ENCODE results near the gene GRIN1.

DNA sequence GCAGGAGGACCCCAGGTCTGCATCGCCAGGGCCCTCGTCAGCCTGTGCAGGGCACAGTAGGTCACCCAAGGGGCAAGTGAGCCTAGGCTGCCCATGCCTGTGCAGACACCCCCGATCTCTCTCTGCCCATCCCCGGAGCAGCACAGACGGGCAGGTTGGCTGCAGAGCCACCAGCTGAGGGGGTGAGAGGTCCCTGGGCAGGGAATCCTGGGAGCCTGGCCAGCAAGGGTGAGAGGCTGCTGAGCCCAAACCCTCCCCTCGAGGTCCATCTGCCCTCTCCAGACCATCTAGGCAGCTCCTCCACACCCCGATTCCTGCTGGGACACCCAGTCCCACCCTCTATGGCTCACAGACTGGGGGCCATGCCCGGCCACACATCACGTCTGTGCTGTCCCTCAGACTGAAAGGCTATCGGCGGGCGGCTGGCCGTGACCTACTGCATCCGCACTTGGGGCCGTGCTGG, 21.7 kb upstream of the GRIN1 start:
- TF ChIP-seq, protein P1, sequence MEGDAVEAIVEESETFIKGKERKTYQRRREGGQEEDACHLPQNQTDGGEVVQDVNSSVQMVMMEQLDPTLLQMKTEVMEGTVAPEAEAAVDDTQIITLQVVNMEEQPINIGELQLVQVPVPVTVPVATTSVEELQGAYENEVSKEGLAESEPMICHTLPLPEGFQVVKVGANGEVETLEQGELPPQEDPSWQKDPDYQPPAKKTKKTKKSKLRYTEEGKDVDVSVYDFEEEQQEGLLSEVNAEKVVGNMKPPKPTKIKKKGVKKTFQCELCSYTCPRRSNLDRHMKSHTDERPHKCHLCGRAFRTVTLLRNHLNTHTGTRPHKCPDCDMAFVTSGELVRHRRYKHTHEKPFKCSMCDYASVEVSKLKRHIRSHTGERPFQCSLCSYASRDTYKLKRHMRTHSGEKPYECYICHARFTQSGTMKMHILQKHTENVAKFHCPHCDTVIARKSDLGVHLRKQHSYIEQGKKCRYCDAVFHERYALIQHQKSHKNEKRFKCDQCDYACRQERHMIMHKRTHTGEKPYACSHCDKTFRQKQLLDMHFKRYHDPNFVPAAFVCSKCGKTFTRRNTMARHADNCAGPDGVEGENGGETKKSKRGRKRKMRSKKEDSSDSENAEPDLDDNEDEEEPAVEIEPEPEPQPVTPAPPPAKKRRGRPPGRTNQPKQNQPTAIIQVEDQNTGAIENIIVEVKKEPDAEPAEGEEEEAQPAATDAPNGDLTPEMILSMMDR (IDR thresholded peaks at IDR 0.05) = no peak
- no peak for TF ChIP-seq POLR2A (IDR thresholded peaks at IDR 0.05)

Data from right lobe of liver (tissue), 4 donors.